Limb (tissue), 2 donors: Measurements from ENCODE around the gene USP34.
"Not testable (repeated sequence)": the region's sequence is repeated elsewhere in the genome, so short reads cannot be mapped to it uniquely, and the experiment has no call there.

Experiments used
- DNase-seq, 2 donors: peaks; one replicate each; pipeline ENCODE4 v3.0.0-alpha.2; 2016; ENCODE audit errors: extremely low spot score in 2 of 2

Gene USP34

DNA sequence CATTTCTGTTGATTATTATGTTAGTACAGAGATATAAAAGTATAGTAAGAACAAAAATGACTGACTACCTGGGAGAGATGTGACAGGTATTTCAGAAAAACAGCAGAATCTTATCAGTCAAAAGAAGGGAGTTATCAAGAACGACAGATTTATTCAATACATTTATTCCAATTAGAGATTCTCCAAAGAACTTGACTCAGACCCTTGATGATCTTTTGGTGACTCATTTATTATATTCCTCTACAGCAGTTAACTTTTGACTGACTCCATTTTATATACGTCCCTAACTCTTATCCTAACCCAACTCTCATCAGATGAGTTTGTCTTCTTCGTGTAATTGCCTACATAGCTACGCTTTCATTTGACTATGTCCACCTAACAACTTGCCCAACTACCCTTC lies 217.8 kb downstream of the USP34 start:
- DNase-seq, result no peak

DNA sequence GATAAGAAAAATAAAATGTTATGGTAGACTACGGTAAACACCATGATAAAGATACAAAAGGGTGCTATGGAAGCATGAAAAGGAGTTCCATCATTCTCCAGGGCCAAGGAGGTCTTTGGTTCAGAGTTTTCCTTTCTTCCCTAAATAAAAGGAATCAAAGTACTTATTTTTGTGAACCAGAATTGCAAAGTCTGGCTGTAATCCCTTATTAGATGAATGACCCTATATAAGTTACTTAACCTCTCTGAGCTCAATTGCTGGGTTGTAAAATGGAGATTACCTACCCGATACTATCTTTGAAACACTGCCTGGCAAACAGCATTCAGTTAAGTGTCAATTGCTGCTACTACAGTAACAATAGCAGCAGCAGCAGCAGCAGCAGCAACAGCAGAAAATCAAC lies 218.9 kb downstream of the USP34 start:
- no peak for DNase-seq

DNA sequence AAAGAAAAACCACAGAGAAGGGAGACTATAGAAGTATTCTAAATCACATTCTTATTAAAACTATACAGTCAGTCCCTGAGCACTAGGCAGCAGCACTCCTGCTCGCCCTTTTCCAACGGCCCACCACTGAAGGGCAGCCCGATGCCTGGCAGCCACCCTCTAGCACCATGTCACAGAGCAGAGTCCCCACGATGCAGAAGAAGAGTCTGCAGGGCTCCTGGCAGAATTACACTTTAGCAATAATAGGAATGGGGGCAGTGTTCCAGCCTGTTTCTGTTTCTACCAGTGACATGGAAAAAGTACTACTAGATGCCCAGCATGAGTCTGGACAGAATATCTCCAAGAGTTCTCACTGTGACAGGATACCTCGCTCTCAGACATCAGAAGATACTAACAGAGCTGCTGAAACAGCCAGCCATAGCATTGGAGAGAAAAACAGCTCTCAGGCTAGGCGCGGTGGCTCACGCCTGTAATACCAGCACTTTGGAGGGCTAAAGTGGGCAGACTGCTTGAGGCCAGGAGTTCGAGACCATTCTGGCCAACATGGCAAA lies 221.3 kb downstream of the USP34 start:
- no peak for DNase-seq

DNA sequence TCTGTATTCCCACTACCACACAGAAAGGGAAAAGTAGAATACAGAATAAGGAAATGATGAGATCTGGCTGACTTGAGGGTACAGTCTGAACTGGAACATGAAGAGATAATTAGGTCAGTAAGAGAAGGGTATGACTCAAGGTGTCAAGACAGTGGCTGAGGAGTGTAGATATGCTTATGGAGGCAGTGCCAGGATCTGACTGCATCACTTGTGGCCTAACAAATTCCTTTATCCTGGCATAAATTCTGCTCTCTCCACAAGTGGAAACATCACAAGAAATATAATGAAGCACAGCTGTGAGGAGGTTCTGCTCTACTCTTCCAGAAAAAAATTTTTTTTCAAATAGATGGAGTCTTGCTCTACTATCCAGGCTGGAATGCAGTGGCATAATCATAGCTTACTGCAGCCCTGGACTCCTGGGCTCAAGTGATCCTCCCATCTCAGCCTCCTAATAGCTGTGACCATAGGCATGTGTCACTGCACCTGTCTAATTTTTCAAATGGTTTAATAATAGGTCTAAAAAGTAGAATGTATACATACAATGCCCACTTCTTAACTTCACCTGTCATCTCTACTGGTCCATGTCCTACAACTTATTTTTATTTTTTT lies 223.6 kb downstream of the USP34 start:
- no peak for DNase-seq

DNA sequence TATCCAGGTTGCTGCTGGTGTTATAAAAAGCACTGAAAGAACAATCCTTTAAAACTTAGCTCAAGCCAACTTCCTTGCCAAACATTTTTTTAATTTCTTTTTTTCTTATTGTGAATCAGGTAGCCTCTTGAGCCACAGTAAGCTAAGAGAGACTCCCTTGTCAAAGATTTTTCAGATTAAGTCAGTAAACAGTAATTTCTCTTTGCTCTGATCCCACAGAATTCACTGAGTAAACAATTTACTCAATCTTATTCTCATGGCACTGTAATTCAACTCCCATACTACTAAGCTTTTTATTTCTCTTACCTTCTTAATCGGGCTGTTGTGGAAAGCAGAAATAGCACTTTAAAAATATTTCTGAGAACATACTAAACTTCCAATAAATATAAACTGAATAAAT lies 226.2 kb downstream of the USP34 start:
- no peak for DNase-seq

DNA sequence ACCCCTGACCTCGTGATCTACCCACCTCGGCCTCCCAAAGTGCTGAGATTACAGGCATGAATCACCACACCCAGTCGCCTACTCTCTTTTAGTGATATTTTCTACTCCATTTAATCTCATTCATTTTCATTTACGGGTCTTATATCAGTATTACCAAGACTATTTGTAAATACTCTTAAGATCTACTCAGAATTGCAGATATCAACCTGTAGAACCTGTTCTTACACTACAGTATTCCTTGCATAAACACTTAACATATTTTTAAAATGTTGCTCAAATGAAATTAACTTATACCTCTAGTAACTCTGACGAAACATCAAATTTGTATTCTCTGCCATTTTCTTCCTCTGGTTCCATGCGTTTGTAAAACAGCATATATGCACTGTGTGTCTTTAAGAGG lies 229.6 kb downstream of the USP34 start:
- DNase-seq, result no peak

DNA sequence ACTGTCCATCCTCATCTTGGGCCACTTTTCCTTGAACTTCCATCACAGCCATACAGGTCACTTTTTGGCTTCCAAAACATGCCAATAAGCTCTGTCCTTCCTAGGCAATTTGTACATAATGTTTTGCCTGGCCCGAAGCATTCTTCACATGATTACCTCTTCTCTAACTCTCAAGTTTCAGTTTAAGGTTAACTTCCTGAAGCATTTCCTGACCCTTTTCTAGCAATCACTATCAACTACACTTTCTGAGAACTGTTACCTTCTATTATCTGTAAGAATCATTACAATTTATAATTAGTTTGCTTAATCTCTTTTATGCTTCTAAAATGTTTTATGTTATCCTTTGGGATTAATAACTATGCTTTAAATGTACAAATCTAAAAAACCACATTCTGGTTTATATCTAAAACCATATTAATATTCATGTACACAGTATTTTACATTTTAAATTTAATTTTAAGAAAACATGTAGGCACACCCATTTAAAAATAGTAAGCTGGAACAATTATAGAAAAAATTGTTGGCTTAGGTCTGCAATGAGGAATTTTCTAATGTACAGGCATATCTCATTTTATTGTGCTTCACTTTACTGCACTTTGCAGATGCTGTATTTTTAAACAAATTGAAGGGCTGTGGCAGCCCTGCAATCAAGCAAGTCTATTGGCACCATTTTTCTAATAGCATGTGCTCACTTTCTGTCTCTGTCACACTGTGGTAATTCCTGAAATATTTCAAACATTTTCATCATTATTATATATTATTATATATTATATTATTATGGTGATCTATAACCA lies 232.5 kb downstream of the USP34 start:
- DNase-seq, result no peak

DNA sequence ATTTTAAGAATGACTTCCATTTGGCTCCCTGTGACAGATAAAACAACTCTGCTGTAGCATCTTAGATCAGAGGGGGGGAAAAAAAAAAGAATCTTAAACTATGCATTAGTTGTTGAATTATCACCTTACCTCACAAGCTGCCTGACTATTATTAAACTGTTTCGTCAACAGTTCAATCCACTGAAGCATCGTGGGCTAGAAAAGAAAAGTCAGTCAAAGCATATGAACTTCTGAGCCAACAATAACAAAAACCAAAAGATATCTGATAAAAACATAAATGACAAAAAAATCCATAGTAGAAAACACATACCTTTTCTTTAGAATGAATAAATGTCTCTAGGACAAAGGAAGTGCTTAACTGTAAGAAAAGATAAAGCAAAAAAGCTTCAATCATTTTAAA lies 235.2 kb downstream of the USP34 start:
- DNase-seq, result no peak

DNA sequence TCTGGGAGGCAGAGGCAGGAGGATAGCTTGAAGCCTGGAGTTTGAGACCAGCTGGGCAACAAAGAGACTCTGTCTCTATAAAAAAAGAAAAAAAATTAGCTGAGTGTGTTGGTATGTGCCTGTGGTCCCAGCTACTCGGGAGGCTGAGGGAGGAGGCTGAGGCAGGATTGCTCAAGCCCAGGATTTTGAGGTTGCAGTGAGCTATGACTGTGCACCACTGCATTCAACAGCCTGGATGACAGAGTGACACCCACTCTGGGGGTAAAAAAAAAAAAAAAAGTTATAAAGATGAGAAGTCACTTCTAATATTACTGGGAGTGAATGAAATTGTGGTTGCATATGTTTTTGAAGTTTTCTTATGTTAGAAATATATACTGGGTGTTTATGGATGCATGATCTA lies 237.3 kb downstream of the USP34 start:
- no peak for DNase-seq

DNA sequence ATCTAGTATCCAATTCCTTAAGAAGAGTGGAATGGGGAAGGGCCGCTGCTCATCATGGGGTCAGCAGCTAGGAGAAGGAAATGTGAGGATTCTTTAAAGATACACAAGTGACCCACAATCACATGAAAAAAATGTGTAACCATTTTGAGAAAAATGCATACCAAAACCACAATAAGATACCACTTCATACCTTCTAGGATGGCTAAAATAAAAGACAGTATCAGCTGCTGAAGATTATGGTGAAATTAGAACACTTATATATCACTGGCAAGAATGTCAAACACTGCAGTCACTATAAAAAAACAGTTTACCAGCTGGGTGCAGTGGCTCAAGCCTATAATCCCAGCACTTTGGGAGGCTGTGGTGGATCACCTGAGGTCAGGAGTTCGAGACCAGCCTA lies 241.0 kb downstream of the USP34 start:
- DNase-seq, result no peak

DNA sequence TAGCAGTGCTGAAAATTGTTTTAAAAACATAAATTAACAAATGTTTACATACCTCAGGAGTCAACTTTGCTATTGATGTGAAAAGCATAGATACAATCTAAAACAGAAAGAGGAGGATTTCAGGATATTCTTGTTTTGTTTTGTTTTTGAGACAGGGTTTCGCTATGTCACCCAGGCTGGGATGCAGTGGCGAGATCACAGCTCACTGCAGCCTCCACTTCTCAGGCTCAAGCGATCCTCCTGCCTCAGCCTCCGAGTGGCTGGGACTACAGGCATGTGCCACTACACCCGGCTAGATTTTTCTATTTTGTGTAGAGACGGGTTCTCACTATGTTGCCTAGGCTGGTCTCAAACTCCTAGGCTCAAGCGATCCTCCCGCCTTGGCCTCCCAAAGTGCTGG lies 248.3 kb downstream of the USP34 start:
- DNase-seq, result no peak

DNA sequence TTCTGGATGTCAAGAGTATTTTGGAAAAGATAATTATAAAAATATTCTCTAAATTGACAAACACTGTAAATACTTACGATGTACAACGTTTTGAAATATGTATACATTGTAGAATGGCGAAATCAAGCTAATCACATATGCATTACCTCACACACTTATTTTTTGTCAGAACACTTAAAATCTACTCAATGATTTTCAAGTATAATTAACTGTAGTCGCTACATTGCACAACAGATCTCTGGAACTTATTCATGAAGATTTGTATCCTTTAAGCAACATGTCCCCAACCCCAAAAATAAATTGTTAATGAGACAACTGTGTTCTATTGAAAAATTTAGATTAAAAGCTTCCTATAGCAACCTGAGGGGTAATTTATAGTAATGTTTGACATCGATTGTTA lies 249.1 kb downstream of the USP34 start:
- no peak for DNase-seq

DNA sequence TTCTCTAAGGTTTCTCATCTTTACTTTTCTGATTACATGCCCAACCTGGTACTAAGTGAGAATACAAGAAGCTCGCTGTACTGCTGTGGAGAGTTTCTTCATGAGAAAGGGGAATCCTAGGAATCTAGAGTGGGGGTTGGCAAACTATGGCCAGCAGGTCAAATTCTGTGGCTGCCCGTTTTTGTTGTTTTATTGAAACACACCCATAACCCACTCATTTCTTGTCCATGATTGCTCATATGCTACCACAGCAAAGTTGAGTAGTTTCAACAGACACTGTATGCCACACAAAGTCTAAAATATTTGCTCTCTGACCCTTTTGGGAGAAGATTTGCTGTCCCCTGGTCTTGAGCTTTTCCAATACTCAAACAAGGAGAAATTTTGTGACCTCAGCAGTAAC lies 250.1 kb downstream of the USP34 start:
- no peak for DNase-seq

DNA sequence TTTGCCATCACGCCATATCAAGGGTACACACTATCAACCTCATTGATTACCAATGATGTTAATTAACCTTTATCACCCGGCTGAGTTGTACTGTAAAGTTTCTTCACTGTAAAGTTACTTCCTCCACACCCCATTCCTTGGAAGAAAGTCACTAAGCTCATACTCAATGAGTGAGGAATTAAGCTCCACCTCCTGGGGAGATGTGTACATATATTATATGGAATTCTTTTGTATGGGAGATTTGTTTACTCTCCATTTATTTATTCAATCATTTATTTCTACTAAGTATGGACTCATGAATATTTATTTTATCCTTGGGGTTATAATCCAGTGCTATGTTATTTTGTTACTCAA lies 252.1 kb downstream of the USP34 start:
- no peak for DNase-seq

DNA sequence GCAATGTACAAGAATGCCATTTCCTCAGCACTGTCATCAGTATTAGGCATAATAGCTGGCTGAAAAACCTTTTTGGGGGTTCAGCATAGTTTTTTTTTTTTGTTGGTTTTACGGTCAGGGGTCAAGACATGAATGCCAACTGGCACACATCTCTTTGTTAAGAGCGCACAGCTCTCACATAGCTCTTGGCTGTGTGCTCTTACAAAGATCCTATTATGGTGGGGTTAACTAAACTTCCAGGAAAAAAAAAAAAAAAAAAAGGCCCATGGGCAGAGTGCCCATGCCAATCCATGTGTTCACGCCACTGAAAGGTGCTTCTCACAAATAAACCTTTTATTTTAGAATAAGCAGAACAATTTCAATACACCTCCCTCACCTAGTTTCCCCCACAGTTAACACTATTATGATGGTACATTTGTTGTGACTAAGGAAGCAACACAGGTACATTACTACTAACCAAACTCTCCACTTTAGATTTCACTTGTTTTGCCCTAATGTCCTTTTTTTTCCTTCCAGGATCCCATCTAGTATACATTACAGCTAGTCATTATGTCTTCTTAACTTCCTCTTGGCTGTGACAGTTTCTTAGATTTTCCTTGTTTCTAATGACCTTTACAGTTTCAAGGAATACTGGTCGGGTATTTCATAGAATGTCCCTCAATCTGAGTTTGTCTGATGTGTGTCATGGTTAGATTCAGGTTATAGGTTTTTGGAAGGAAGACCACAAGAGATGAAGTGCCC lies 252.6 kb downstream of the USP34 start:
- DNase-seq, result no peak

DNA sequence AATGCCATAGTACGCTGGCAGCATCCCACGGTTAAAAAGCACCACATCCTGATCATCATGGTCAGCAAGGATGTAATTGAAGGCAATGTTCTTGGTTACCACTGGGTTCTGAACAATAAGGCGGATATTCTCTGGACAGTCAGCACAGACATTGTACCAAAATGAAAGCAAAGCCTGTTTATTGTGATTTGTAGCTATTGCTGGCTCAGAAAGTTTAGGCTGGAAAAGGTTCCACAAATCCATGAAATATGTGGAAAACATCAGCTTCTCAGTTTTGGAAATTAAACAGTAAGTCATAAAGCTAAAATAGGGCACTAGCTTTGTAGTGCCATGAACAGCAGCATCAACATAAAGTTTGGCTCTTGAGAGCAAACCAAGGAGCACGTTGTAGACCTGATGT lies 256.7 kb downstream of the USP34 start:
- no peak for DNase-seq

DNA sequence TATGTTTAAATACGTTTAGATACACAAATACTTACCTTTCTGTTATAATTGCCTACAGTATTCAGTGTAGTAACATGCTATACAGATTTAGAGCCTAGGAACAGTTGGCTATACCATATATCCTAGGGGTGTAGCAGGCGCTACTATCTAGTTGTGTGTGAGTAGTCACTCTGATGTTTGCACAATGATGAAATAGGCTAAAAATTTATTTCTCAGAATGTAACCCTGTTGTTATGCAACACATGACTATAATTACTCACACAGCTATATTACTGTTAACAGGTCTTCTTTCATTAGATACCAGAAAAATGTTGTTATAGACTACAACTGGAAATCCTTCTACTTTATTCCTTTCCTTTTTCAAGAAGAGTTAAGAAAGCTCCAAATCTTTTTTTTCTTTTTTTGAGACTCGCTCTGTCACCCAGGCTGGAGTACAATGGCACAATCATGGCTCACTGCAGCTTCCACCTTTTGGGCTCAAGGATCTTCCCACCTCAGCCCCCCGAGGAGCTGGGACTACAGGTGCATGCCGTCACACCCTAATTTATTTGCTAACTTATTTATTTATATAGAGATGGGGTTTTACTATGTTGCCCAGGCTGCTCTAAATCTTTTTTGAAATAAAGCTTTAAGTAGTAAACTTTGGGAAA lies 260.4 kb downstream of the USP34 start:
- DNase-seq, result no peak

DNA sequence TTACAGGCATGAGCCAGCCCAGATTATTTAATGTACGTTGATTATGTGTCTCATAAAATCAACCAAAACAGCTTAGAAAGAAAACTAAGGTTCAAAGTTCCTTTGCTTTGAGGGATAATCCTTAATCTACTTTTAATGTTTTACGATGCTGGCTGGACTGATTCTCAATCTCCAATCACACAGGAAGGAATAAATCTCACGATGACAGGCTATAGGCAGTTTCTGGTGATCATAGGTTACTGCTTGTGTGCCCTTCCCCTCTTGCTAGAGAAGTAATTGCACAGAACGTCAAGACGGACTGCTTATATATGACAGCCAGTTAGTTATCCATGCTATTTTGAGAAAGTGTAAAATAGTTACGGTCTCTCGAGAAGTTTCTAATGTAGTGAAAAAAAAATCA lies 265.8 kb downstream of the USP34 start:
- no peak for DNase-seq

DNA sequence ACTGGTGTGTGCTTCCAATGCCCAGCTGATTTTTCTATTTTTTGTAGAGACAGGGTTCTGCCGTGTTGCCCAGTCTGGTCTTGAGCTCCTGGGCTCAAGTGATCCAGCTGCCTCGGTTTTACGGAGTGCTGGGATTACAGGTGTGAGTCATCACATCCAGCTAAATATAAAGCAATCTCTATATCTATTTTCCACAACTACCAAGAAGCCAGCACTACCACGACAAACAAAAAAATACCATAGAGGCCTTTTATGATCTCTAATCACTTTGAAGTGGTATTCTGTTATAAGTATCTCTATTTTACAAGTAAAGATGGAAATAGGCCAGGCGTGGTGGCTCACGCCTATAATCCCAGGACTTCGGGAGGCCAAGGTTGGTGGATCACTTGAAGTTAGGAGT lies 274.2 kb downstream of the USP34 start:
- DNase-seq, result no peak

DNA sequence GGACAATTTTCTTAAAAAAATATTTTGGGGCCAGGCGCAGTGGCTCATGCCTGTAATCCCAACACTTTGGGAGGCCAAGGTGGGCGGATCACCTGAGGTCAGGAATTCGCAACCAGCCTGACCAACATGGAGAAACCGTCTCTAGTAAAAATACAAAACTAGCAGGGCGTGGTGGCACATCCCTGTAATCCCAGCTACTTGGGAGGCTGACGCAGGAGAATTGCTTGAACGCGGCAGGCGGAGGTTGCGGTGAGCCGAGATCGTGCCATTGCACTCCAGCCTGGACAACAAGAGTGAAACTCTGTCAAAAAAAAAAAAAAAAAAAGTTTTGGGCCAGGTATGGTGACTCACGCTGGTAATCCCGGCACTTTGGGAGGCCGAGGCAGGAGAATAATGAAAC lies 276.2 kb downstream of the USP34 start:
- not testable (repeated sequence) for DNase-seq

DNA sequence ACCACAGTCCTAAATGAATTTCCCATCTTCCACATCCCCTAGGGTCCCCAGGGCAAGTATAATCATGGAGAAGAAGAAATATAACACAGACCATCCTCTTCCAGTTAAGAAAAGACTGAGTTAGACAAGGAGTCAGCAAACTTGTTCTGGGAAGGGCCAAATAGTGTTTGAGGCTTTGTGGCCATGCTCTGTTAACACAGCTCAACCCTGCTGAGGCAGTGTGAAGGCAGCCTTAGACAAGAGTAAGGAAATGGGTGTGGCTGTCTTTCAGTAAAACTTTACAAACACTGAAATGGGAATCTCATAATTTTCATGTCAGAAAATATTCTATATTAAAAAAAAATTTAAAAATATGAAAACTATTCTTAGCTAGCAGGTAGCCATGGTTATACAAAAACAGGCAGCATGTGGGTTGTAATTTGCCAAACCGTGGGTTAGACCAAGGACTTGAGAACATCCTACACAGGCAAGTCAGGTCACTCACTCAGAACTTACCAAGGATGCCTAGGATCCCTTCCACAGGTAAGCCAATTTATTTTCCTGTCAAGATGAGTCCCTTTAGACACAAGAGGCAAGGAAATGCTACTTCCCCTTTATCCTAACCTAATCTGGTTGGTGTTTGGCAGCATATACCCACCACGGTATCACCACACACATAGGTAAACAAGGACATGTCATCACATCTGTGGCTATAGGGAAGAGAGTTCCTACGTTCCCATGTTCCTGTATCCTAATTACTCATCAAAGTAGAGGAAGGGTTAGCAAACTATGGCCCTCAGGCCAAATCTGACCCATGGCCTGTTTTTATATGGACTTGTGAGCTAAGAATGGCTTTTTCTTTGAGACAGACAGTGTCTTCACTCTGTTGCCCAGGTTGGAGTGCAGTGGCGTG lies 277.0 kb downstream of the USP34 start:
- DNase-seq, result no peak
